HG02970 (cell line): ENCODE data around the gene AK4.
A peak's percentile ranks its signal among the peaks of the same experiment; 100 is the strongest.

Source experiments
- ATAC-seq: cut with Tn5 transposase; IDR thresholded peaks from one replicate; pipeline ENCODE4 v1.9.1; 2021; ENCODE audit warnings: mild to moderate bottlenecking, moderate library complexity, moderate number of reproducible peaks; ENCODE audit not compliant: unreplicated experiment, low FRiP score

The AK4 gene

GRCh38 chr1:65209005-65209885 is 61.2 kb downstream of the AK4 start:
- ATAC-seq = peak; percentile 45

GRCh38 chr1:65210325-65210724 is 62.3 kb downstream of the AK4 start:
- no peak for ATAC-seq

GRCh38 chr1:65211331-65211730 is 63.3 kb downstream of the AK4 start:
- no peak for ATAC-seq

- ATAC-seq = no peak
Measured at GRCh38 chr1:65213271-65214023, 65.4 kb downstream of the AK4 start.

GRCh38 chr1:65214340-65215027 is 66.5 kb downstream of the AK4 start:
- ATAC-seq = no peak

- no peak for ATAC-seq
Measured at GRCh38 chr1:65216989-65217388, 69.0 kb downstream of the AK4 start.

- ATAC-seq = no peak
Measured at GRCh38 chr1:65221638-65222339, 73.8 kb downstream of the AK4 start.

GRCh38 chr1:65222340-65222940 is 74.4 kb downstream of the AK4 start:
- no peak for ATAC-seq

GRCh38 chr1:65224681-65225091 is 76.7 kb downstream of the AK4 start:
- no peak for ATAC-seq

- no peak for ATAC-seq
Measured at GRCh38 chr1:65225179-65225578, 77.2 kb downstream of the AK4 start.

GRCh38 chr1:65229201-65229600 is 81.2 kb downstream of the AK4 start:
- no peak for ATAC-seq

- no peak for ATAC-seq
Measured at GRCh38 chr1:65229754-65230339, 81.8 kb downstream of the AK4 start.

- ATAC-seq = no peak
Measured at GRCh38 chr1:65230731-65231481, 82.9 kb downstream of the AK4 start.

- no peak for ATAC-seq
Measured at GRCh38 chr1:65231718-65232330, 83.8 kb downstream of the AK4 start.

- no peak for ATAC-seq
Measured at GRCh38 chr1:65232461-65232990, 84.5 kb downstream of the AK4 start.

- no peak for ATAC-seq
Measured at GRCh38 chr1:65233782-65234181, 85.8 kb downstream of the AK4 start.

GRCh38 chr1:65235867-65236805 is 88.1 kb downstream of the AK4 start:
- ATAC-seq = no peak
